IMR-90 (cell line): Measurements from ENCODE around the gene EED.

Experiments
- CTCF ChIP-seq: conservative IDR thresholded peaks from 2 replicates; pipeline ENCODE4 v1.5.1; 2012; ENCODE audit warnings: mild to moderate bottlenecking, low read depth, low read length, improper control_type of control experiment
- POLR2A ChIP-seq: IDR thresholded peaks from 2 replicates; pipeline ENCODE4 v1.6.1; 2012; ENCODE audit warnings: mild to moderate bottlenecking, low read depth, low read length
- RFX5 ChIP-seq: IDR thresholded peaks from 2 replicates; pipeline ENCODE4 v1.8.0; 2012; ENCODE audit warnings: low read depth, mild to moderate bottlenecking, low read length, moderate library complexity

- TF ChIP-seq CTCF (no peak), RFX5 (no peak), POLR2A (no peak)
Measured at GRCh38 chr11:86214710-86215109, 29.8 kb upstream of the EED start.
